HUES6 (cell line): ENCODE data around the gene ADARB1.
A peak's percentile ranks its signal among the peaks of the same experiment; 100 is the strongest.

ENCODE experiments used
- H3K27ac ChIP-seq: 2 replicates; pipeline ENCODE4 v1.7.0; 2013; ENCODE audit warnings: low read depth, mild to moderate bottlenecking, low read length, inconsistent platforms
- H3K27me3 ChIP-seq: 2 replicates; pipeline ENCODE4 v1.6.1; 2013; ENCODE audit warnings: low read length; ENCODE audit not compliant: control insufficient read depth, insufficient read depth
- H3K36me3 ChIP-seq: 2 replicates; pipeline ENCODE4 v1.6.1; 2013; ENCODE audit warnings: low read length; ENCODE audit not compliant: control insufficient read depth, insufficient read depth
- H3K4me1 ChIP-seq: 2 replicates; pipeline ENCODE4 v1.6.1; 2013; ENCODE audit warnings: low read length; ENCODE audit not compliant: control insufficient read depth, insufficient read depth
- H3K4me3 ChIP-seq: 2 replicates; pipeline ENCODE4 v1.5.1; 2013; ENCODE audit warnings: low read depth, low read length
- H3K9ac ChIP-seq: one replicate; pipeline ENCODE4 v1.6.1; 2013; ENCODE audit warnings: mild to moderate bottlenecking, low read length
- H3K9me3 ChIP-seq: 2 replicates; pipeline ENCODE4 v1.6.1; 2013; ENCODE audit warnings: low read depth, low read length; ENCODE audit not compliant: control insufficient read depth, insufficient read depth

The ADARB1 gene

GRCh38 chr21:45072738-45073300 lies 1.6 kb upstream of the ADARB1 start:
- H3K9ac ChIP-seq = no peak overlapping the region
- peaks cover 14% of the 10 kb centered on the region for H3K4me1 ChIP-seq
- H3K9me3 ChIP-seq = no peaks in the 10 kb centered on the region
- 0 out of 2 replicates have a peak overlapping the region, but pooled peaks have one; percentile 54 for H3K4me3 ChIP-seq
- no peaks in the 10 kb centered on the region for H3K36me3 ChIP-seq
- H3K27me3 ChIP-seq = peaks cover 17% of the 10 kb centered on the region
- H3K27ac ChIP-seq = no peak overlapping the region

GRCh38 chr21:45073301-45074047 lies 906 bp upstream of the ADARB1 start:
- H3K9me3 ChIP-seq = no peaks in the 10 kb centered on the region
- peaks cover 17% of the 10 kb centered on the region for H3K27me3 ChIP-seq
- peaks cover 14% of the 10 kb centered on the region for H3K4me1 ChIP-seq
- H3K9ac ChIP-seq = peak overlapping the region; percentile 61
- no peak overlapping the region for H3K27ac ChIP-seq
- H3K4me3 ChIP-seq = peak overlapping the region; percentile 81
- no peaks in the 10 kb centered on the region for H3K36me3 ChIP-seq

- no peaks in the 10 kb centered on the region for H3K9me3 ChIP-seq
- no peaks in the 10 kb centered on the region for H3K36me3 ChIP-seq
- H3K27ac ChIP-seq = no peak overlapping the region
- peaks cover 17% of the 10 kb centered on the region for H3K27me3 ChIP-seq
- peaks cover 14% of the 10 kb centered on the region for H3K4me1 ChIP-seq
- peak overlapping the region; percentile 90 for H3K4me3 ChIP-seq
- H3K9ac ChIP-seq = peak overlapping the region; percentile 63
Observed at GRCh38 chr21:45074818-45075595, 627 bp downstream of the ADARB1 start.

GRCh38 chr21:45075596-45076244 lies 1.3 kb downstream of the ADARB1 start:
- no peak overlapping the region for H3K9ac ChIP-seq
- peaks cover 17% of the 10 kb centered on the region for H3K27me3 ChIP-seq
- H3K36me3 ChIP-seq = no peaks in the 10 kb centered on the region
- no peaks in the 10 kb centered on the region for H3K9me3 ChIP-seq
- H3K4me3 ChIP-seq = peak overlapping the region; percentile 90
- no peak overlapping the region for H3K27ac ChIP-seq
- peaks cover 14% of the 10 kb centered on the region for H3K4me1 ChIP-seq

- Histone ChIP-seq H3K9ac (no peak overlapping the region), H3K36me3 (peaks cover under 1% of the 10 kb centered on the region; the same call in 1 of the 2 replicates), H3K27me3 (peaks cover 17% of the 10 kb centered on the region), H3K27ac (no peak overlapping the region), H3K4me3 (peak overlapping the region; percentile 7; the same call in 1 of the 2 replicates), H3K9me3 (no peaks in the 10 kb centered on the region), H3K4me1 (peaks cover 14% of the 10 kb centered on the region)
Observed at GRCh38 chr21:45076245-45076711, 1.9 kb downstream of the ADARB1 start.

- H3K27ac ChIP-seq = no peak overlapping the region
- H3K4me3 ChIP-seq = no peak overlapping the region
- peaks cover 17% of the 10 kb centered on the region for H3K27me3 ChIP-seq
- H3K9me3 ChIP-seq = no peaks in the 10 kb centered on the region
- H3K9ac ChIP-seq = no peak overlapping the region
- H3K4me1 ChIP-seq = peaks cover 6% of the 10 kb centered on the region
- H3K36me3 ChIP-seq = peaks cover 4% of the 10 kb centered on the region; the same call in 1 of the 2 replicates
Observed at GRCh38 chr21:45078371-45078770, 4.0 kb downstream of the ADARB1 start.

- Histone ChIP-seq H3K27ac (no peak overlapping the region), H3K4me3 (no peak overlapping the region), H3K36me3 (peaks cover 4% of the 10 kb centered on the region; the same call in 1 of the 2 replicates), H3K27me3 (peaks cover 17% of the 10 kb centered on the region), H3K4me1 (peaks cover 2% of the 10 kb centered on the region; the same call in 1 of the 2 replicates), H3K9me3 (no peaks in the 10 kb centered on the region), H3K9ac (no peak overlapping the region)
Observed at GRCh38 chr21:45078877-45079281, 4.5 kb downstream of the ADARB1 start.

GRCh38 chr21:45079351-45079750 lies 5.0 kb downstream of the ADARB1 start:
- Histone ChIP-seq H3K9me3 (no peaks in the 10 kb centered on the region), H3K36me3 (peaks cover 4% of the 10 kb centered on the region; the same call in 1 of the 2 replicates), H3K4me3 (no peak overlapping the region), H3K9ac (no peak overlapping the region), H3K4me1 (peaks cover 2% of the 10 kb centered on the region; the same call in 1 of the 2 replicates), H3K27me3 (peaks cover 17% of the 10 kb centered on the region), H3K27ac (no peak overlapping the region)

- Histone ChIP-seq H3K27ac (no peak overlapping the region), H3K36me3 (peaks cover 4% of the 10 kb centered on the region; the same call in 1 of the 2 replicates), H3K9ac (no peak overlapping the region), H3K9me3 (no peaks in the 10 kb centered on the region), H3K4me1 (peaks cover 2% of the 10 kb centered on the region; the same call in 1 of the 2 replicates), H3K4me3 (no peak overlapping the region), H3K27me3 (peaks cover 12% of the 10 kb centered on the region)
Observed at GRCh38 chr21:45080232-45080631, 5.9 kb downstream of the ADARB1 start.

- H3K36me3 ChIP-seq = peaks cover 4% of the 10 kb centered on the region; the same call in 1 of the 2 replicates
- no peaks in the 10 kb centered on the region for H3K9me3 ChIP-seq
- peaks cover 6% of the 10 kb centered on the region for H3K27me3 ChIP-seq
- H3K27ac ChIP-seq = no peak overlapping the region
- no peak overlapping the region for H3K9ac ChIP-seq
- H3K4me1 ChIP-seq = peaks cover 2% of the 10 kb centered on the region; the same call in 1 of the 2 replicates
- H3K4me3 ChIP-seq = no peak overlapping the region
Observed at GRCh38 chr21:45080639-45081414, 6.4 kb downstream of the ADARB1 start.
